Fibroblast of skin of abdomen (primary cell): ENCODE measurements around the gene FANCE.
"Not testable (repeated sequence)": the region's sequence is repeated elsewhere in the genome, so short reads cannot be mapped to it uniquely, and the experiment has no call there.

Experiments
- DNase-seq: peaks from one replicate; pipeline ENCODE4 v3.0.0-alpha.2; 2013

FANCE gene

GRCh38 chr6:35499372-35499771, 47.2 kb downstream of the FANCE start:
- DNase-seq = no peak

- DNase-seq = peak; percentile 55
Observed at GRCh38 chr6:35500782-35501181, 48.6 kb downstream of the FANCE start.

- no peak for DNase-seq
Observed at GRCh38 chr6:35501784-35502183, 49.6 kb downstream of the FANCE start.

GRCh38 chr6:35503534-35503933, 51.4 kb downstream of the FANCE start:
- no peak for DNase-seq

GRCh38 chr6:35505999-35506412, 53.9 kb downstream of the FANCE start:
- DNase-seq = no peak

DNA sequence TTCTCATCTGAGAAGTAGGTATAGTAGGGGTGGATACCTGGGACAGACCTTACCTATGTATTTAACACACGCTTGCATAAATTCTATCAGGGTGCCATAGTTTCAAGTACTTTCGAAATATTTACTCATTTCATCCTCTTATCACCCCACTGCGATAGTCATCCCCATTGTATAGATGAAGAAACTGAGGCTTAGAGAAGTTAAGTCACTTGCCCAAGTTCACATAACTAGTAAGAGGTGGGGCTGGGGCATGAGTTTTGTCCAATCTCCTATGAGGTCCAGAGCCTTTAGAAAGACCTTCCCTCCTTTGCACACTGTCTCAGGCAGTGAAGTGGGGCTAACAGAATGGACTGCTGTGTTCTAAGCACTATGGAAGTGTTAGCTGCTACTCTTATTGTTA, 54.4 kb downstream of the FANCE start:
- no peak for DNase-seq

DNA sequence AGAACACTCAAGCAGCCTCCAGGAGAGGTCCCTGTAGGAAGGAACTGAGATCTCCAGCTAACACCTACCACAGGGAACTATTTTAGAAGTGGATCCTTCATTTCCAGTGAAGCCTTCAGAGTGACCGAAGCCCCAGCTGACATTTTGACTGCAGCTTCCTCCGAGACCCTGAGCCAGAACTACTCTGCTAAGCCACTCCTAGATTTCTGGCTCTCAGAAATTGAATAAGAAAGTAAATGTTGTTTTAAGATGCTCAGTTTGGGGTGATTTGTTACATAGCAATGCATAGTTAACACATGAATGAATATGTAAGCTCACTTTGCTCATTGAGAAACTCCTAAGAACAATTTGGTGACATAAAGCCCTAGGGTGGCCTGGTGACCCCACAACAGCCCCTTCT, 55.1 kb downstream of the FANCE start:
- no peak for DNase-seq

DNA sequence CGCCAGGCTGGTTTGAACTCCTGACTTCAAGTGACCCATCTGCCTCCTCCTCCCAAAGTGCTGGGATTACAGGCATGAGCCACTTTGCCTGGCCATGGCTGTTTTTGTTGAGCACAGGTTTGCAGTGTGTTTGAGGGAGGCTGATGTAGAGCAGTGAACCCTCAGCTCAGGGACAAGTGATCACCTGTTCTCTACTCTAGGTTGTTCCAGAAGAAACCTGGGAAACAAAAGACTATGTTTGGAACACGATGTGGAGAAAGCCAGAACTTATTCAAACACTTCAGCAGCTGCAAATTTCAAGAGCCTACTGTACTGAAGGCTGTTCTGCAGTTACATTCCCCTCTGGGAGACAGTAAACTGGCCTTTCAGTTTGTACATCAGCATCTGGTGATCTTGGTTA, 55.9 kb downstream of the FANCE start:
- no peak for DNase-seq

DNA sequence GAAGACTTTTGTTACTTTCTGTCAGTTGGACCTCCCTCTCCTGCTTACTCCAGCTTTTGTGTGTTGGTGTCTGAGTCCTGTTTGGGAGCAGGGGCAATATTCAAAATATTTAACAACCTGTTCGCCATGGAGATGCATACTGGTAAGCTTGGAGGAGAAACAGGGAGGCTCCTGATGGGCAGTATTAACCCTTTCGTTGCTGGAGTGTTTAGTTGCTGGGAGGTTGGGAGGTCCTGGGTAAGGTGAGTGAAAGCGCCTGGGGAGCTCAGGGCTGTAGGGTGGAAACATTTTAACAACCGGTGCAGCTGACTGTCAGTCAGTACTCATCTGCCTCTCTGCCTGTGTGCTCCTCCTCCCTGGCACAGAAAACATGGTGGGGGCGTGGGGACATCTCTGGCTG, 56.4 kb downstream of the FANCE start:
- DNase-seq = no peak

DNA sequence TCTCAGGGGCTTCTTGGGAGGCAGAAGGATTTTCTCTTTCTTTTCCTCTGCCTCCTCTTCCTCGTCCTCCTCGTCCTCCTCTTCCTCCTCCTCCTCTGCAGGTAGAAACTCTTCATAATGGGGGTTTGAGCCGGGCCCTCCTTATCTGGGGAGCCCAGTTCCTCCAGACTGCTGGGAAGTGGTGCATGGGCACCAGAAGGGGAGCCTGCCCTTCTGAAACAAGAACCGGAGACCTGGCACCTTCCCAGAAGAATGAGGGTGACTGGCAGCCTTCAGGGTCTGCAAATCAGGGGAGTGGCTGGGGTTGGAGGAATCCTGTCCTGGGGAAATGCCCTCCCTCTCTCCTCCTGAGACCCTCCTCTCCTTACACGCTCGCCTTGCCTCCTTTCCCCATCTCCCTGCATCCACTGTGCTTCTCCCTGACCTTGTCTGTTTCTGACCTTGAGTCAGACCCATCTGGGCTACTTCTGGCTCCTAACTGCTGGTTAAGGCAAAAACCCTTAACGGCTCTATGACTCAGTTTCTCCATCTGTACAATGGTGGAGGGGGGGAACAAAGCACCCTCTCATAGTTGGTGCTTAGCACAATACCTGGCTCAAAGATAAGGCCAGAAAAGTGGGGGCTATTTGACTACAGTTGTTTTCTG, 58.9 kb downstream of the FANCE start:
- no peak for DNase-seq

DNA sequence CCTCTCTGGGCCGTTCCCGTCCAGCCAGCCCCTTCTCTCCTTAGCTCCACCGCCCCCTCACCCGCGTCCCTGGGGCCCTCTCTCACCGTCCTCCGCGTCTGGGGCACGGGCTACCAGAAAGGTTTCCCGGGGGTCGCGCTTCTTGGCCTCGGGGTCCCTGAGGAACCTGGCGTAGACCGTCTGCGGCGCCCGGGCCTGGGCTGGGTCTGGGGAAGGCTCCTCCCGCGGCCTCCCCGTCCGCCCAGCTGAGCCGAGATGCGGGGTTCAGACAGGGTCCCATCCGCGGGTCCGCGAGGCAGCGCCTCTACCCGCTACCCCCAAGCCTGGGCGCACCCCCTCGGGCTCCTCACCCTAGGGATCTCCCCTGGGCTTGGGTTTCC, 59.4 kb downstream of the FANCE start:
- no peak for DNase-seq

DNA sequence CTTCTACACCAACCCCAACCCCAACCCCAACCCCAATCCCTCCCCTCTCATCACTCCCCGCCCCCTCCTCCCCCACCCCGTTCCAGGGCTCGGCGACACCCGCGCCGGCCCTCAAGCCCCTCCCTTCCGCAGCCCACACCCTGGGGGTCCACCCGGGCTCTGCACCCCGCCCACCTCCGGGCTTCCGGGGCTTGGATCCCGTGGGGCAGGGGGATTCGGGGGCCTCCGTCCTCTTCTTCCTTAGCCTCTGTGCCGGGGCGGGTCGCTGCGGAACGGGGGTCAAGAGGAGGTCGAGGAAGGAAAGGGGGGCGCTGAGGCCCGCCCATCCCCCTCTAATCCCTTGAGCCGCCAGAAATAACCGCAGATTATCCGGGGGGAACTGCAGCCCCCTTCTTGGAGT, 59.9 kb downstream of the FANCE start:
- no peak for DNase-seq

DNA sequence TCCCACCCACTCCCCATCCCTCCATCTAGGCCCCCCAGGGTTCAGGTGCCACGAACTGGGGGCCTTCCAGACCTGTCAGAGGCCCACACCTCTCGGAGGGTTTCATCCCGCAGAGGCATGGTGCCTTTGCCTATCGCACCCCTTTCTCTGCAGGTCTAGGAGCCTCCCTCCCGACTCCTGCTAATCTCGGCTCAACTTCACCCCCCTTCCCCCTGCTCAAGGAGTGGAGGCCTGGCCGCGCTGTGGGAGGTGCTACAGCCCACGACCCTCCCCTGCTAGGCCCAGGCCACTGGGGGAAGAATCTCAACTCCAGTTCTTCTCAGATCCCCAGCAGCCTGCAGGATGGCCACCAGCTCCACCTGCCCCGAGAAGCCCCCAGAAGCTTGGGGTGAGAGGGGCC, 60.6 kb downstream of the FANCE start, which contains the start of gene TULP1:
TSS of gene TULP1 (minus strand) at position 157 of the 400 bp plus-strand sequence. CDS start at position 119, 38 bp downstream.
- no peak for DNase-seq

- no peak for DNase-seq
Observed at GRCh38 chr6:35514587-35514986, 62.4 kb downstream of the FANCE start.

GRCh38 chr6:35515939-35516338, 63.8 kb downstream of the FANCE start:
- DNase-seq = not testable (repeated sequence)
